ENCODE measurements around the gene NUDT16L1. TPM values are rescaled to one million over a fixed set of nuclear protein-coding genes. Genes with fewer than 3 reads are reported as not detected.

Gene NUDT16L1
- total and polyA plus RNA-seq, 2 of the 13 experiments (the other 11 are each of a cell fraction or from before 2014, with no cell fraction given): 28.0 to 40.5 TPM

DNA sequence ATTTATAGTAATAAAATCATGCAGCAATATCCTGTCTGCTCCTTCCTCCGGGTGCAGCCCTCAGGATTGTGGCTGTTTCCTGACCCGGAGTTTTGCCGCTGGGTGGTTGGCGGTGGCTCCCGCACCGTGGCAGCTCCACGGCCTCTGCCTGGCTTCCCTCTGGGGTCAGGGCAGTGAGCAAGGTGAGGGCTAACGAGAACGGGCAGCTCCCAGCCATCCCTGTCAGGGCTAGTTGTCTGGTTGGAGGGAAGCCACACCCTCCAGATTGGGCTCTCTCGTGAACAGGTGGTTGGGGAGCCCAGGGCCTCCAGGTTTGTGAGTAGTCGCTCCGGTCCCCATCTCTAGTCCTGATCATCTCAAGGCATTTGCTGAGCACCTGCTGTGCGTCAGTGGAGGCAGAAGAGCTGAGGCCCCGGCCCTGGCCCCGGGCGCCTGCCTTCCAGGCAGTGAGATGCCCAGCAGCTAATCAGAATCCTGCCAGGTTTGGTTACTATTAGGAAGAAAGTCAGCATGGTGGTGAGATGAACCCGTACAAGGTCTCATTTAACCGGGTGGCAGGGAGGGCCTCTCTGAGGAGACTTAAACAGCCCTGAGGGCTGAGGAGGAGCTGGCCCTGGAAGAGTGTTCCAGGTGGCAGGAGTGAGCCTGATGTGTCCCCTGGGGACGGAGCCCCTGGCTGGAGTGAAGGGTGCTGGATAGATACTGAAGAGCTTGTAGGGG lies 2.3 kb upstream of the NUDT16L1 start:
- no peaks in the 10 kb centered on the region for H3K27me3 ChIP-seq (ENCODE audit: control insufficient read depth in 1 of 2, insufficient read depth in 2 of 2, low read length in 2 of 2)
- H2AFZ ChIP-seq (ENCODE audit: low read length): no peak overlapping the region
- peaks cover 3% of the 10 kb centered on the region for H3K79me2 ChIP-seq (ENCODE audit: insufficient read depth, low read length)
- H3K4me1 ChIP-seq (ENCODE audit: insufficient read depth, low read length): peaks cover 22% of the 10 kb centered on the region
- DNase-seq (ENCODE audit: low spot score) (no peak), ATAC-seq (no peak), FAIRE-seq (no peak)
- H3K27ac ChIP-seq (ENCODE audit: extremely low read length, insufficient read depth, low read length): no peak overlapping the region
- no peaks in the 10 kb centered on the region for H4K20me1 ChIP-seq (ENCODE audit: insufficient read depth, low read length)
- no peak overlapping the region for H3K4me2 ChIP-seq (ENCODE audit: low read depth, low read length)
- H3K36me3 ChIP-seq (replicated peaks in 1 of 2; ENCODE audit: control insufficient read depth in 1 of 2, insufficient read depth in 2 of 2, low read length in 2 of 2): peaks cover 15 to 19% of the 10 kb centered on the region in 2 experiments
- H3K9me3 ChIP-seq (ENCODE audit: low read length): no peaks in the 10 kb centered on the region
- H3K4me3 ChIP-seq (replicated peaks in 1 of 3; ENCODE audit: insufficient read depth in 1 of 3, low read depth in 2 of 3, low read length in 3 of 3): no peak overlapping the region
- H3K9ac ChIP-seq (ENCODE audit: insufficient read depth, low read depth, low read length): no peak overlapping the region
- TF ChIP-seq KMT2A (CRISPR knock-in tag; IDR thresholded peaks at IDR 0.05): no peak
- TF ChIP-seq TGIF2 (CRISPR knock-in tag; IDR thresholded peaks at IDR 0.05): no peak
- TF ChIP-seq PAX8 (CRISPR knock-in tag; IDR thresholded peaks at IDR 0.05; ENCODE audit: borderline replicate concordance): no peak
- TF ChIP-seq POLR2A (IDR thresholded peaks at IDR 0.05; ENCODE audit: insufficient read depth in 1 of 2, low read depth in 2 of 2, low read length in 2 of 2): peak in 1 of 2 experiments; percentile 38; a peak in 1 of 4 replicates
- peak; percentile 80 for TF ChIP-seq RBM22 (optimal IDR thresholded peaks at IDR 0.05; ENCODE audit: low read length)
- TF ChIP-seq SIX1 (CRISPR knock-in tag; IDR thresholded peaks at IDR 0.05; ENCODE audit: borderline replicate concordance): no peak
- no peak for TF ChIP-seq ZFP36L1 (CRISPR knock-in tag; IDR thresholded peaks at IDR 0.05)
- ChIA-PET POLR2A (no interaction called here), CTCF (ENCODE audit: low intra/inter-chr PET ratio, low total read pairs) (no interaction called here)
- WGBS (ENCODE audit: low lambda C conversion rate): 91% methylated on average over 14 of the region's 19 CpGs
- BruUV-seq (replicated peaks): no TSS peak
- in situ Hi-C loops (cut with HindIII; ENCODE audit: extremely low pct_ligation_motif_present, low pct_unique_long_range_greater_than_20kb): no loop called here
- intact Hi-C loops (cut with micrococcal nuclease; ENCODE audit: unreplicated experiment): no loop called here

GRCh38 chr16:4691666-4692412 lies 1.5 kb upstream of the NUDT16L1 start:
- H3K9ac ChIP-seq (ENCODE audit: insufficient read depth, low read depth, low read length): no peak overlapping the region
- H3K4me1 ChIP-seq (ENCODE audit: insufficient read depth, low read length): peaks cover 24% of the 10 kb centered on the region
- H3K4me3 ChIP-seq (replicated peaks in 1 of 3; ENCODE audit: insufficient read depth in 1 of 3, low read depth in 2 of 3, low read length in 3 of 3): peak overlapping the region in 1 of 3 experiments; percentile 96; a peak in 1 of 6 replicates
- H3K27me3 ChIP-seq (ENCODE audit: control insufficient read depth in 1 of 2, insufficient read depth in 2 of 2, low read length in 2 of 2): no peaks in the 10 kb centered on the region
- intact Hi-C loops (cut with micrococcal nuclease; ENCODE audit: unreplicated experiment) (no loop called here), in situ Hi-C loops (cut with HindIII; ENCODE audit: extremely low pct_ligation_motif_present, low pct_unique_long_range_greater_than_20kb) (no loop called here)
- no peaks in the 10 kb centered on the region for H3K9me3 ChIP-seq (ENCODE audit: low read length)
- WGBS (ENCODE audit: low lambda C conversion rate): 100% methylated on average over 5 of the region's 20 CpGs
- FAIRE-seq (no peak), DNase-seq (ENCODE audit: low spot score) (no peak), ATAC-seq (no peak)
- H2AFZ ChIP-seq (ENCODE audit: low read length): no peak overlapping the region
- ChIA-PET POLR2A (no interaction called here), CTCF (ENCODE audit: low intra/inter-chr PET ratio, low total read pairs) (no interaction called here)
- peaks cover 10 to 20% of the 10 kb centered on the region in 2 experiments for H3K36me3 ChIP-seq (replicated peaks in 1 of 2; ENCODE audit: control insufficient read depth in 1 of 2, insufficient read depth in 2 of 2, low read length in 2 of 2)
- H3K4me2 ChIP-seq (ENCODE audit: low read depth, low read length): peak overlapping the region; percentile 98; the same call in 1 of the 2 replicates
- peaks cover 3% of the 10 kb centered on the region for H3K79me2 ChIP-seq (ENCODE audit: insufficient read depth, low read length)
- H3K27ac ChIP-seq (ENCODE audit: extremely low read length, insufficient read depth, low read length): no peak overlapping the region
- no TSS peak for BruUV-seq (replicated peaks)
- no peaks in the 10 kb centered on the region for H4K20me1 ChIP-seq (ENCODE audit: insufficient read depth, low read length)
- TF ChIP-seq ZNF101 (CRISPR knock-in tag; IDR thresholded peaks at IDR 0.05; ENCODE audit: borderline replicate concordance, low read depth) (no peak), ZC3H4 (CRISPR knock-in tag; IDR thresholded peaks at IDR 0.05; ENCODE audit: borderline replicate concordance) (no peak), PBX3 (CRISPR knock-in tag; IDR thresholded peaks at IDR 0.05; ENCODE audit: borderline replicate concordance) (no peak), RBFOX2 (IDR thresholded peaks at IDR 0.05; ENCODE audit: low read depth, low read length) (0 out of 2 replicates have a peak, but pooled peaks have one; percentile 30), HNRNPL (IDR thresholded peaks at IDR 0.05; ENCODE audit: low read depth, low read length) (0 out of 2 replicates have a peak, but pooled peaks have one; percentile 37), POGK (CRISPR knock-in tag; conservative IDR thresholded peaks at IDR 0.05) (no peak), AGO2 (optimal IDR thresholded peaks at IDR 0.05; ENCODE audit: low read depth, low read length) (peak; percentile 92)

Measured in HepG2 (cell line).